Measurements from ENCODE around the gene CELF4.
A peak's percentile ranks its signal among the peaks of the same experiment; 100 is the strongest.

The CELF4 gene

DNA sequence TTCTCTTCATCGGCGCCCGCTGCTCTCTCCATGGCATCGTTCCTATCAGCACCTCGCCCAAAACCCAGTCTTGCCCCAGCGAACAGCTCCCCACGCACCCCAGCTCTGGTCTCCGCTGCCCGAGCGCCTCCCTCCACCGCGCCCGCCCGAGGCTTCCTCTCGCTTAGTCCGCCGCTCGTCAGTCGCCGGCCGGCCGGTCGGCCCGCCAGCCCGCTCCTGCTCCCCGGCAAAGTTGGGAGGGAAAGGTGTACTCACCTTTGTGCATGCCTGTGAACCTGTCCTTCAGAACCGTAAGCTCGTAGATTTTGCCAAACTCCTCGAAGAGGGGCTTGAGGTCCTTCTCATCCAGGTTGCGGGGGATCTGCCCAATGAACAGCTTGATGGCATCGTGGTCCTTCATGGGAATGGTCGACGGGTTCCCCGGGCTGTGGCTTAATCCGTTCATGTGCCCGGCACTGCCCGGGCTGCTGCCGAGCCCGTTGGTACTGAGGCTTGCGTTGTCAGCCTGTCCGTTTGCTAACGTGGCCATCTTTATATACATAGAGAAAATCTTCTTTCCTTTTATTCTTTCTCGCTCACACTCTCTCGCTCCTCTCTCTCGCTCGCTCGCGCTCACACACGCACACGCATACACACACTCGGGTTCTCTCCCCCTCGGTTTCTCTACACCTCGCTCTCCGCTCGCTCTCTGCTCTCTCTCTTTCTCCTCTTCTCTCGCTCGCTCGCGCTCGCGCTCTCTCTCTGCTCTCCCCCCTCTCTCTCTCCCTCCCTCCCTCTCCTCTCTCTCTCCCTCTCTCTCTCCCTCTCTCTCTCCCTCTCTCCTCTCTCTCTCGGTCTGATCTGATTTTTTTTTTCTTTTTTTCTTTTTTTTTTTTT, at the start of gene CELF4:
CELF4 (minus strand) TSS at position 698 of the 876 bp plus-strand sequence.
- peak; percentile 60 for DNase-seq (ENCODE audit: low read depth, low spot score)

- DNase-seq (ENCODE audit: low read depth, low spot score), result no peak
Observed at GRCh38 chr18:37613253-37613565, 47.6 kb upstream of the CELF4 start.

GRCh38 chr18:37612524-37613252, 47.1 kb upstream of the CELF4 start:
- no peak for DNase-seq (ENCODE audit: low read depth, low spot score)

DNA sequence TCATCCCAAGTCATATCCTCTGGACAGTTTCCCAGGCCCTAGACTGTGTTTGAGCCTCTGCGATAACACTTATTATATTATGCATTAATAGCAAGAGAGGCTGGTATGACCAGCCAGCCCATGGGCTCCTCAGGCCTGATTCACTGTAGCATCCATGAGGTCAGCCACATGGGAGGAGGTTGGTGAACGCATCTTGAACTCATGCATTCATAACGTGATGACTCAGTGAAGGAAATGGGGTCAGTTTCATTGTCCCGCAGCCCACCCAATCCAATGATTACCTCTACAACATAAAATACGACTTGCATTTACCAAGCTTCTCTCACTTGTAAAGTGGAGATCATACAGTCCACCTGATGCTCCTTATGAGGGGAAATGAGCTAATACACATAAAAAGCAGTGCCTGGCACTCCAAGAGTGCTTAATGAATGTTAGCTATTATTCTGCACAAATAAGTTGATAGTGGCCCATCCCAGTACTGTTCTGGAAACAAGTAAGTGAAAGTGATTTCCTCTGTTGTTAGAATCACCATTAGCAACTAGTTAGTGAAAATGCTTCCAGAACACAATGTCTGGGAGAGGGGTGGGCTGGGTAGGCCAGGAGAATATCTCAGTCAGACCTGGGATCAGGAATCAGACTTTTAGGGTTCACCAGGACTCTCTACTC, 46.1 kb upstream of the CELF4 start:
- DNase-seq (ENCODE audit: low read depth, low spot score), result no peak

DNA sequence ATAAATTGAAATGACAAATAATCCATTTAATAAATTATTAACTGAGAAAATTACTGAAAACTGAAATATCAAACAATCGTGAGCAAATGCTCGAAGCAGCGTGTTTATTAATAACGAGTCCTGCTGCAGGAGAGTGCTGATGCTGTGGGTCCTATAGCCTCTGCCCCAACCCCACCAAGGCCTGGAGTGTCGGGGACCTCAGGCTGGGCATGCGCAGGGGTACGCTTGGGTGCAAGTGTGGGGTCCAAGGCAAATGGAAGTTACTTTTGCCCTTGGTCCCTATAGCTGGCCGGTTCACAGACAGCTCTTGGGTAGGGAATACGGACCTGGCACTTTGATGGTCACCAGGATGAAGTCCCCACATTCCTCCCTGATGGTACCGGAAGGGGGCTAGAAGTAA, 43.3 kb upstream of the CELF4 start:
- DNase-seq (ENCODE audit: low read depth, low spot score), result no peak

GRCh38 chr18:37607281-37607680, 41.7 kb upstream of the CELF4 start:
- DNase-seq (ENCODE audit: low read depth, low spot score), result no peak

DNA sequence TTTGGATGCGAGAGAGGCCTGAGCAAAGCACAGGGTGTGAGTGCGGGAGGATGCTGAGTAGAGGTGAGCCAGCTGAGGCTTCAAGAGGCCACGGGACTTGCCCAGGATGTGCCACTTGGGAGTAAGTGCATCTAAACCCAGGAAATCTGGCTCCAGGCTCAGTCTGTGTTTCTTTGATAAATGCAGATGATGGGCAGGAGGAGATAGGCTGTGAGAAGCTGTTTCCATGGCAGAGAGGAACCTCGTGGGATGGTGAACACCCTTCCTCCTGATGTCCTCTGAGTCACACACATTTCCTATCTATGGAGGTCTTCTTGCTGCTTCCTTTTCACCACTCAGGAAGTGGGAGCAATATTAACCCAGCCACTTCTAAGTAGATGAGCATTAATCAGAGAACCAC, 38.4 kb upstream of the CELF4 start:
- DNase-seq (ENCODE audit: low read depth, low spot score), result no peak

GRCh38 chr18:37598966-37599896, 33.6 kb upstream of the CELF4 start:
- no peak for DNase-seq (ENCODE audit: low read depth, low spot score)

- no peak for DNase-seq (ENCODE audit: low read depth, low spot score)
Observed at GRCh38 chr18:37598396-37598795, 32.8 kb upstream of the CELF4 start.

DNA sequence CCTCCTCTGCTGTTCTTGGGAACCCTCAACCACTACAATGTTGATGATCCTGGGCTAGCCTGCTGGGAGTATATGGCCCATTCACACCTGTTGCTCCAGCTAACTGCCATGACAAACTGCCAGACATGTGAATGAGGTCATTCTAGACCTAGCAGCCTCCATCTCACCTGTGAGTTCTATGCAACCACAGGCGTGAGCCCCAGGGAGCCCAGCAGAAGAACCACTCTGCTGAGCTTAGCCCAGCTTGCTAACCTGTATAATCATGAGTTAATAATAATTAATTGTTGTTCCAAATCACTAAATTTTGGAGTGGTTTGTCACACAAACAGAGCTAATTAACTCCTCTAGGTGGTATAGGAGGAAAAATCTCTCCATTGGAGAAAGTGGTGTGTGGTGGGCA, 24.7 kb upstream of the CELF4 start:
- no peak for DNase-seq (ENCODE audit: low read depth, low spot score)

GRCh38 chr18:37588289-37588688, 22.7 kb upstream of the CELF4 start:
- no peak for DNase-seq (ENCODE audit: low read depth, low spot score)

DNA sequence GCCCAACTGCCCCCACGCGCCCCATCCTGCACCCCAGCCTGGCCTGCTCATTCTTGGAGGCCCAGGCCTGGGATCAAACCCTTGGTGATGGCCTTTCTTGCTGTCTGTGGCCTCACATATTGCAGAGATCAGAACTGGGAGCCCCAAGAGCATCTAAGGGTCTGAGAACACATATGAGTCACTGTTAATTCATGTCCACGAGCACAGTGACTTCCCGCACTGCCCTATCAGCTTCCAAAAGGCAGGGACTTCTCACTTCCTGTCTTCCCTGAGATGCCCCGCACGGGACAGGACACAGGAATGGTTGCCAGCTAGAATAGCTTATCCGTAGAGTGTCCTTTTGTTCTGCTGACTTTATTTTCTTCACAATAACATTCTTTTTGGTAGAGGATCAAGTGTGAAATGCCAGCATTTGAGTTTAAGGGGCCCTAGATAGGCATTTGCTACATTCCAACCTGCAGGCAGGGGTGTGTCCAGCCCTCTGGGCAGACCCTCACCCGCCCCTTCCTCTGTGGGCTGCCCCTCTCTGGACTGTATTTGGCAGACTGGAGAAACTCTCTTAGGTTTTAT, 21.1 kb upstream of the CELF4 start:
- DNase-seq (ENCODE audit: low read depth, low spot score), result no peak

- peak; percentile 69 for DNase-seq (ENCODE audit: low read depth, low spot score)
Observed at GRCh38 chr18:37584952-37585695, 19.5 kb upstream of the CELF4 start.

- no peak for DNase-seq (ENCODE audit: low read depth, low spot score)
Observed at GRCh38 chr18:37584217-37584616, 18.6 kb upstream of the CELF4 start.

DNA sequence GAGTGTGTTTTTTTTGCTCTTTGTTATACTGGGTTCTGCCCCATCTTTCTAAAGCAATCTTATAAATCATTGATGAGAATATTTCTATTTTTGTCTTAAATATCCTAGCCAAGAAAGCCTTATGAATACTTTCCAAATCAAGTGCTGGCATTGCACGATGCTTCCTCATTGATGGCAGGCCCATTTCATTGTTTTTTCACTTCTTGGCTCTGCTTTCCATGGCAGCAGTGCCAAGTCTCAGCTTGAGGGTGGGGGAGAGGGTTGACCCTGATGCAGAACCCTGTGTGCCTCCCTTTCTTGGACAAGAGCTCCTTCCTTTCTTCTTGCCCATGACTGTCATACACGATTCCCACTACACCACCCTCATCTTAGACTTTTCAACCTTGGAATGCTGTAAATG, 16.7 kb upstream of the CELF4 start:
- DNase-seq (ENCODE audit: low read depth, low spot score), result no peak

GRCh38 chr18:37578886-37579513, 13.4 kb upstream of the CELF4 start:
- no peak for DNase-seq (ENCODE audit: low read depth, low spot score)

DNA sequence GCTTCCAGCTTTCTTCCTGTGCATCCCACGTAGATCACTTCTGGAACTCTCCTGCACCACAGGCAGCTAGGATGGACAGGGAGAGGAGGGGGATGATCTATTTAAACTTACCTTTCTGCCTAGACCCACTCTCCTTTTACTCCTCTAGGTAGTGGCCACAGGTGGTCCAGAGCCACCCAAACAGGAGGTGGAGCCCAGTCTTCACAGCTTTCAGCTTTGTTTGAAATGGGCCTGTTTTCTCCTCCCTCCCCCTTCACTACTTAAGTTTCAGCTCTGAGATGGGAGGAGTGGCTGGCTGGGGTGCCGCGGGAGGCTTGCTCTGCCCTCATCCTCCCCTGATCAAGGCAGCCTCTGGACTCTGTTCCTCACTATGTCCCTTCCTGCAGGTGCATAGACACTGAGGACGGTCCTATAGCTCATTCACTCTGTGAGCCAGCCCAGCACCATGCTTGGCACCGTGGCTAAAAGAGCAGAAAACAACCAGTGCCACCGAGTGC, 12.6 kb upstream of the CELF4 start:
- no peak for DNase-seq (ENCODE audit: low read depth, low spot score)

- DNase-seq (ENCODE audit: low read depth, low spot score), result peak; percentile 98
Observed at GRCh38 chr18:37577051-37577611, 11.5 kb upstream of the CELF4 start.

DNA sequence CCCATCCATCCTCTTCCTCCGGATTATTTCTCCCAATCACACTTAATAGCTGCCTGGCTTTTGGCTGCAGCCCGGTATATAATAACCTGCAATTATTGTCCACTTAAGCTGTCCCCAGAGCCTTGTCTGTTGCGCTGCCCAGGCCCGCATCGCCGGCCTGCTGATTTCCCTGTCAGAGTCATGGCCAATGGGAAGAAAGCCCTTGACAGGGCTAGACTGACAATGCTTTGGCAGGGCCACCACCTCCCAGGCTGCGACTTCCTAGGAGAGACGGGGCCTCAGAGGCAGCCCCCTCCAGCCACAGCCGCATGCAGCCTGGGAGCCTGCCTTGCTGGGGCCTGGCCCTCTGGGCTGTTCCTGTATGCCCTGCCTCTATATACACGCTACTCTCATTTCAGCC, 10.0 kb upstream of the CELF4 start:
- no peak for DNase-seq (ENCODE audit: low read depth, low spot score)

All from ELF-1 (cell line).